ENCODE results near the gene HNF1A.
A peak's percentile ranks its signal among the peaks of the same experiment; 100 is the strongest.
"Not testable (repeated sequence)": the region's sequence is repeated elsewhere in the genome, so short reads cannot be mapped to it uniquely, and the experiment has no call there.

Gene HNF1A

DNA sequence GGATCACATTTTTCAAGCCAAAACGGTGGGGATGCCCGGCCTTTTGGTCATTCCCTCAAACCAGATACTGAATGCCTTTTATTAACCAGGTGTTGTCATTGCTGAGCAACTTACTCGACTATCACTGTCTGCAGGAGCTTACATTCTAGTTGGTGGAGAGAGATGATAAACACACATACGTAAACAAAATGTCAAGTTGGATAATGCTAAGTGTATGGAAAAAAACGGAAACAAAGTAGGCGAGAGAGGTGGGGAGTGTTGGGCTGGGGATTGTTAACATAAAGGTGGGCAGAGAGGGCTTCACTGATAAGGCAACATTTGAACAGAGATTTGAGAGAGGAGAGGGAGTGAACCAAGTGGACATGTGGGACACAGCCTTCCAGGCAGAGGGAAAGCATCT is 33.5 kb downstream of the HNF1A start:
- DNase-seq (ENCODE audit: low spot score) = no peak

DNA sequence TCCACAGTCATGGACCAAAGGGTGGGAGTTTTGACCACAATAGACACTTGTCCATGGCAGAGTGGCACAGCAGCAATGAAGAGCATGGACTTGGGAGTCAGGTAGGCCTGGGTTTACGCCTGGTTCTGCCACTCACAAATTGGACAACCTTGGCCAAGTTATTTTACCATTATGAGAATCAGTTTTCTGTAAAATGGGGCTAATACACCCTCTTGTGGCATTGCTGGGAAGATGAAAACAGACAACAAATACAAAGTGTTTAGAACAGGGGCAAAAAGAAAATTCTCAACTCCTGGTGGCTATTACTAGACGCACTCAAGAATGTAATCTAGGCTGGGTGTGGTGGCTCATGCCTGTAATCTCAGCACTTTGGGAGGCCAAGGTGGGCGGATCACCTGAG is 35.4 kb downstream of the HNF1A start:
- DNase-seq (ENCODE audit: low spot score) = no peak

DNA sequence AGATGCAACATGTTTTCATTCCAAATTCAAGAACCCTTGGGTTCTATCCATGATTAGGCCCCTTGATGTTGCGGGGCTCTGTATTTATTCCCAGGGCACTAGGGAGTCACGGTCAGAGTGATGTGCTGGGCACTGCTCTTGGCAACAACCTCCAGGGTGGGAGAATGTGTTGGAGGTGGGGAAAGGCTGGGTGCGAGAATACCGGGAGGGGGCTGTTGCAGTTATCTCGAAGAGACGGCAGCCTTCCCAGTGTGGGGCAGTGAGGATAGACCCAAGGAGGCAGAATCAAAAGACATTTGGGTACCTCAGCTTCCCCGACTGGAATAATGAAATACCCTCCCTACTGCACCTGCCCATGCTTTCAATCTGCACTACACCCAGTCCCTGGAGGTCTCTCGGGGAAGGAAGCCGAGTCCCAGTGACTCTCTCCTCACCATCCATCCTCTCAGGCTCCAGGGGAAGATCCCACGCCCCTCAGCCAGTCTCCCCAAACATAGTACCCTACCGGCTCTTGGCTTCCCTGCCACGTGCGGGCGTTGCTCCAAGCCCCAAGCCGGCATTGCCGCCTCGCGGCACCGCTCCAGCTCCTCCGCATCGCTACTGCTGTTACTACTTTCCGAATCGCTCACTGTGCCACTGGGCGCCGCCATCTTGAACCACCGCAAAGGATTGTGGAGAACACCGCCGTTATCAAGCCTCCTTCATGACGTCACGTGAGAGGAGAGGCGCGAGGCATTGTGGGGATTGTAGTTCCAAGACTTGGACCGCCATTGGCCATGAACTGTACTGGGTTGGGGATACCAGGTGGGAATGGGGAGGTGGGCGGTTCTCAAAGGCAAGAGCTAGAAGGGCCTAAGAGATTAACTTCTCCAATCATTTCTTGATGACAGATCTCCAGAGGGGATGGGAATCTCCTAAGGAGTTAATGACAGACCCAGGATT is 37.8 kb downstream of the HNF1A start, which contains the start of gene C12orf43:
C12orf43 (minus strand) TSS at position 663 of the 942 bp plus-strand sequence; CDS start at position 650, 13 bp downstream.
- peak; percentile 93 for DNase-seq (ENCODE audit: low spot score)

DNA sequence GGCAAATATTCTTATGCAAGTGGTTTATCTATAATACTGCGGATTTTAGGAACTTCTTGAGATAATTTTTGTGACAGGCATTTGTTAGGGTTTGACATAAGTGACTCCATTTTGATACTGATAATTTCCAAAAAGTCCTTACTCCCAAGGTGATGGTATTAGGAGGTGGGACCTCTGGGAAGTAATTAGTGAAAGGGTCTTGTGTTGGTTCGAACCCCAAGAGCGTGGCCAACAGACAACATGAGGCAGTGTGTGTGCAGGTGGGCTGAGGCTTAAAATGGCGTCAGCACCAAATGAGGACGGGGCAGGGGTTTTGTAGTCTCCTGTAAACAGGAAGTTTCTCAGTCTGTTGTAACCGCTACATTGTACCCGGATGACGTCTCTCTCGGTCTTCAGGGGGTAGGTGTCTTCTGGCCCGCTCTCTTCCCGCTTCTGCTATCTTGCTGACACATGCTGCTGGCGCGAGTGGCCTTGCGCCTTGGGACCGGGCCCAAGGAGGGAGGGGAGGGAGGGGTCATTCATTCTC is 39.7 kb downstream of the HNF1A start:
- DNase-seq (ENCODE audit: low spot score) = no peak

DNA sequence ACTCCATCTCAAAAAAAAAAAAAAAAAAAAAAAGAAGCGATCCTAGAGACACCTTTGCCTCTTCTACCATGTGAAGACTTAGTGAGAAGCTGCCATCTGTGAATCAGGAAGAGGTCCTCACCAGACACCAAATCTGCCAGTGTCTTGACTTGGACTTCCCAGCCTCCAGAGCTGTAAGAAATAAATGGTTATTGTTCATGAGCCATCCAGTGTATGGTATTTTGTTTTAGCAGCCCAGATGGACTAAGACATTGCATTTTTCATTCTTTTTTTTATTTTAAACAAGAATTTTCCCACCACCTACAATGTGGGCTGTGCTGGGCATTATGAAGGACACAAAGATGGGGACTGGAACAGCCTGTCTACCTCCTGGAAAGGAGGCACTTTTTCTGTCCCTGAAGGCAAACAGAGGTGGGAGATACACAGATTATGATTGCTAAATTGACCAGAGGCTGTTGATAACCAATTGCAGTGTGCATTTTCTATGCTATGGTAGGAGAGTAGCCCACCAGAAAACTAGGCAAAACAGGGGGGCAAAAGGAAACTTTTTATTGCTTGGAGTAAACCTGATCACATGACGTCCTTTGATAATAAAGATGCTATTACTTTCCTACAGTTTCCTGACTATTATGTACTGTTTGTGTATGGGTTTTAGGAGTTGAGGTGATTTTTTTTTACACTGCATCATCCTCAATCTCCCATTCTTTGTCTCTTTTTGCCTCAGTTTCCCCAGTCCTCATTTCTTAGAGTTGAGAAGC is 40.7 kb downstream of the HNF1A start:
- no peak for DNase-seq (ENCODE audit: low spot score)

DNA sequence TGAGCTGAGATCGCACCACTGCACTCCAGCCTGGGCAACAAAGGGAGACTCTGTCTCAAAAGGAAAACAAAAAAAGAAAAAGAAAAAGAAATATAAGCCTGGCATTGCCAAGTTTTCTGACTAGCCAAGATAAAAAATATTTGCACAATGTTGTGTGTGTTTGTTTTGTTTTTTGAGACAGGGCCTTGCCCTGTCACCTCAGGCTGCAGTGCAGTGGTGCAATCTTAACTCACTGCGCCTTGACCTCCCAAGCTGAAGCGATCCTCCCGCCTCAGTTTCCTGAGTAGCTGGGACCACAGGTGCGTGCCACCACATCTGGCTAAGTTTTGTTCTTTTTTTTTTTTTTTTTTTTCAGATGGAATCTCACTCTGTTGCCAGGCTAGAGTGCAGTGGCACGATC is 43.4 kb downstream of the HNF1A start:
- no peak for DNase-seq (ENCODE audit: low spot score)

DNA sequence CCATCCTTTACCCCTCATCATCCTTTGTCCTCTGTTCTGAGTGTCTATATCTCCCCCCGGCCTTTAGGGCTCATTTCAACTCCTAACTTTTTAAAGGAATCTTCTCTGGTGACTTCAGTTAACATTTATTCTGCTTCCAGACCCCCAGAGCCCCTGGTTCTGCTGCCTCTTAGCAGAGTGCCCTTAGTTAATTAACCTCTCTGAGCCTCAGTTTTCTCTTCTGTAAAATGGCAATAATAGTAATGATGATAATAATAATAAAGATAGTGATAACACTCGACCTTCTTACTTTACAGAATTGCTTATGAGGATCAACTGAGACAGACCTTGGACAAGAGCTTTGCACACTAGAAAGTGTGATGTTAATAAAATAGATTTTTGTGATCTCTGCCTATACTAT is 44.4 kb downstream of the HNF1A start:
- DNase-seq (ENCODE audit: low spot score) = no peak

DNA sequence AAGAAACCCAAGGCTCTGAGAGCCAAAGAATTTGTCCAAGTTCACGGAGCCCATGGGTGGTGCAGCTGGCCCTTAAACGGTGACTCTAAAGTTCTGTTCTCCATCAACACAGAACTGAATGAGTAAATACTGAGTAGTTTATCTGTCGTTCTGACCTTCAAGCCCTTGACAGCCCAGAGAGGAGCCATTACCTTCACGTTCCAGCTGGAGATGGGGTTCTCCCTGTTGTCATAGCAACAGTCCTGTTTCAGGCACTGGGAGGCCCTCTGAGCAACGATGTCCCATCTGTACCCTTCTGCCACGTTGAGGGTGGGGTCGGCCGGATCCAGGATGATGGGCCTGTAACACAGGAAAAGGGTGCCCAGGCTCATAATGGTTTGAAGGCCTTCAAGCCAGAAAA is 45.5 kb downstream of the HNF1A start:
- no peak for DNase-seq (ENCODE audit: low spot score)

DNA sequence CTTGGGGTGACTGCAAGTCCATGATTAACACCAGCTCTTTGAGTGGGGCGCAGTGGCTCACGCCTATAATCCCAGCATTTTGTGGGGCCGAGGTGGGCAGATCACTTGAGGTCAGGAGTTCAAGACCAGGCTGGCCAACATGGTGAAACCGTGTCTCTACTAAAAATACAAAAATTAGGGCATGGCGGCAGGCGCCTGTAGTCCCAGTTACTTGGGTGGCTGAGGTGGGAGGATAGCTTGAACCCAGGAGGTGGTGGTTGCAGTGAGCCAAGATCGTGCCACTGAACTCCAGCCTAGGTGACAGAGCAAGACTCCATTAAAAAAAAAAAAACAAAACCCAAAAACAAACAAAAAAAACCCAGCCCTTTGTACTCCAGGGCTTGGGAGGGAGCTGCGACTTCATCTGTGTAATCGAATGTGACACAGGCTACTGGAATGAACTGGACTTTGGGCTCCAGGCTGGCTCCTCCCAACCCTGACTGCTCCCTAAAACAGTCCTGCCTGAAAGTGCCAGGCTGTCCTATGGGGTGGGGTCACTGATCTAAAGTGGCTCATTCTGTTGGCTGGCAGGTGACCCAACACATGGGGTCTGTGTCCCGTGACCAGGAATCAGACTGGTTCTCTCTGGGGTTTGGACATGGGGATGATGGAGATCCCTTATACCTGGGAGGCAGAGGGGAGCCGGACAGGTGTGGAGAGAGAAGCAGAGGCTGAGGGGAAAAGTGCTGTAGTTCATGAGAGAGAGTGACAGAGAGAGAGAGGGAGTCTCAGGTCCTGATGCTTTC is 47.3 kb downstream of the HNF1A start:
- DNase-seq (ENCODE audit: low spot score) = no peak

DNA sequence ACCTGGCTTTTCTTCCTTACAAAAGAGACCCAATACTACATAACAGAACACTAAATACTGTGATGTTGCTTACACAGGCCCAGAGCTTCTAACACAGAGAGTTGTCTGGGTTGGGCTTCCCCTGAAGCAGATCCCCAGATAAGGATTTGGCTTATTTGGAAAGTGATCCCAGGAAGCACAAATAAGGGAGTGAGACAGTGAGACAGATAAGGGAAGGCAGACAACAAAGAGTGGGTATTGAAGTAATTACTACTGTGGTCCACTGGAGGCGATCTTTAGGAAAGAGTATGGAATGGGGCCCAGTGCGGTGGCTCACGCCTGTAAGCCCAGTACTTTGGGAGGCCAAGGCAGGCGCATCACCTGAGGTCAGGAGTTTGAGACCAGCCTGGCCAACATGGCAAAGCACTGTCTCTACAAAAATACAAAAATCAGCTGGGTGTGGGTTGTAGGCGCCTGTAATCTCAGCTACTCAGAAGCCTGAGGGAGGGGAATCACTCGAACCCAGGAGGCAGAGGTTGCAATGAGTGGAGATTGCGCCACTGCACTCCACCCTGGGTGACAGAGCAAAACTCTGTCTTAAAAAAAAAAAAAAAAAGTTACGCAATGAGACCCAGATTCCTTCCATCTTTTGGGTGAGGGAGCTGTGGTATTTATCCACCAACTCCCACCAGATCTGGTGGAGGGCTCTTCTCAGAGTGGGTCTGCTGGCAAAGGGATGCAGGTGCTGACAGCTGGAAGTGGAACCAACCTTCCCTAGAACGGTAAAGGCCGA is 48.1 kb downstream of the HNF1A start:
- no peak for DNase-seq (ENCODE audit: low spot score)

DNA sequence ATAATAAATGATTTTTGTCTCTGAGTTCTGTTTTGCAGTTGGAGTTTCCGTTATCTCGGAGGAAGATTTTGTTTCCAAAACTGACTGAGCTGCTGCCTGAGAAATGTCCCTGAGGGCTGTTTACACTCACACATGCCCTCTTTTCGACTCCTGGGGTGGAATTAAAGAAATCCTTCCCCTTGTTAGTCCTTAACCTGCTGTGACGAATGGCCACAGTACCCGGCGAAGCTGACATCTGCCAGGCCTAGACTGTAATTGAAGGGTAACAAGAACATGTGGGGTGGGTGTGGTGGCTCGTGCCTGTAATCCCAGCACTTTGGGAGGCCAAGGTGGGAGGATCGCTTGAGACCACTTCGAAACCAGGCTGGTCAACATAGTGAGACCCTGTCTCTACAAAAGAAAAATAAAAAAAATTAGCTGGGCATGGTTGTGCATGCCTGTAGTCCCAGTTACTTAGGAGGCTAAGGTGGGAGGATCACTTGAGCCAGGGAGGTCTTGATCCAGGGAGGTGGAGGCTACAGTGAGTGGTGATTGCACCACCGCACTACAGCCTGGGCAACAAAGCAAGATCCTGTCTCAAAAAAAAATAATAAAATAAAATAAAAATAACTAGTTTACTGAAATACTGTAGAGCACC is 52.4 kb downstream of the HNF1A start:
- DNase-seq (ENCODE audit: low spot score) = no peak

DNA sequence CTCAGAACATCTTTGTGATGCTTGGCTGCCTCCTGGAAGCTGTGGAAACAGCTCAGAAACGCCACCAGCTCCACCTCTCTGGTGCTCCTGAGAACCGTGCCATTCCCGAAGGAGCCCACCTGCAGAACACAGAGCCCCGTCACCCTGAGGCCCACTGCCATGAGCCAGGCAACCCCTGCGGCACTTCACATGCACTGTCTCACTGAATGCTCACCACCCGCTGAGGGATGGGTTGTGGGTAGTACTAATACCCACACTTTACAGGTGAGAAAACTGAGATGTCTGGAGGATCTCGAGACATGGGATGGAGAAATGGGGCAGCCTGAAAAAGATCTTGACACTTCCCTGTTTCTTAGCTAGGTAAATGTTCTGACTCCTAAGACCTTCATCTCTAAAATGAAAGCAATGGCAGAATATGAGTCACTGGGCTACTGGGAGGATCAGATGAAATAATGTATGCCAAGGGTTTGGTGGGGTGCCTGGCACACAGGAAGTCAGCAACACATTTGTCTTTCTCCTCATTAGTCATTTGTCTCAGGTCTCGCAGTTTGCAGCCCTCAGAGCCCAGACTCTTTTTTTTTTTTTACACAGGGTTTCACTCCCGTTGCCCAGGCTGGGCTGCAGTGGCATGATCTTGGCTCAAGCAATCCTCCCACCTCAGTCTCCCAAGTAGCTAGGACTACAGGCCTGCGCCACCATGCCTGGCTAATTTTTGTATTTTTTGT is 55.4 kb downstream of the HNF1A start:
- DNase-seq (ENCODE audit: low spot score) = no peak

DNA sequence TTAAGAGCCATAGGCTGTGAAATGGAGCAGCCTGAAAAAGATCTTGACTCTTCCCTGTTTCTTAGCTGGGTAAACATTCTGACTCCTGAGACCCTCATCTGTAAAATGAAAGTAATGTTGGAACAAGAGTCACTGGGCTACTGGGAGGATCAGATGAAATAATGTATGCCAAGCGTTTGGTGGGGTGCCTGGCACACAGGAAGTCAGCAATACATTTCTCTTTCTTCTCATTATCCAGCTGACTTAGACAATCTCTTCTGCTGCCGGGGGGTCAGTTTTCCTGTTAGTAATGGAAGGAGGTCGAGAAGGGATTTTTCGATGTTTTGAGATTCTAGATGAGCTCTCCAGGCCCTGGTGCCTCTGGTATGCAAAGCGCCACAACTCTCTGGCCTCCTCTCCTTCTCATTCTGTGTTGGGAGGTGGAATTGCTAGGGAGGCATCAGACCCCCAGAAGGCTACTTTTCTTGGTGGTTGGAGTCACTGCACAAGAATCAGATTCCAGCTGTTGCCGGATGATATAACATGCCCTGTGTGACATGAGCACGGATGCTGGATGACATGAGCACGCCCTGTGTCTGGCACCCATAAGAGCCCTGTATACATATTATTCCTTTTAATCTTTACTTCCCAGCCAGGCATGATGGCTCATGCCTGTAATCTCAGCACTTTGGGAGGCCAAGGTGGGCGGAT is 56.4 kb downstream of the HNF1A start:
- DNase-seq (ENCODE audit: low spot score) = no peak

DNA sequence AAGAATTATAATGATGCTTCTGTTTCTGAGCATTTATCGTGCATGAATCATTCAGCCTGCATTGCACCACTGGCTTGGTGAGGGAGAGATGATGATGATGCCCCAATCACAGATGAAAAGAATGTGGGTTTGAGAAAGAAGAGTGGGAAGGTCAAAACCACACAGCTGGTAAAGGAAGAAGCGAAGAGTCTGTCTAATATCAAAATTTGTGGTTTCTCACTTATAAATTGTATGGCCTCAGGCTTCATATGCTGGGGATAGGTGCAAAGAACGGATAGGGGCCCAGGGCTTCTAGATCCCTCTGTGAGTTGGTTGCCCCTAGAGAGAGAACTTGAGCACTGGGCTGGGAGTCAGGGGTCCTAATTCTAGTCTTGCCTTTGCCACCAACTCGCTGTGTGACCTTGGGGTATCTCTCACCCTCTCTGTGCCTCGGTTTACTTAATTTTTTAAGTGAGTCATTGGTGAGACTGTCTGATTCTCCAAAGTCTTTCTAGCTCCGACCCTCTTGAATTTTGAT is 58.5 kb downstream of the HNF1A start:
- no peak for DNase-seq (ENCODE audit: low spot score)

DNA sequence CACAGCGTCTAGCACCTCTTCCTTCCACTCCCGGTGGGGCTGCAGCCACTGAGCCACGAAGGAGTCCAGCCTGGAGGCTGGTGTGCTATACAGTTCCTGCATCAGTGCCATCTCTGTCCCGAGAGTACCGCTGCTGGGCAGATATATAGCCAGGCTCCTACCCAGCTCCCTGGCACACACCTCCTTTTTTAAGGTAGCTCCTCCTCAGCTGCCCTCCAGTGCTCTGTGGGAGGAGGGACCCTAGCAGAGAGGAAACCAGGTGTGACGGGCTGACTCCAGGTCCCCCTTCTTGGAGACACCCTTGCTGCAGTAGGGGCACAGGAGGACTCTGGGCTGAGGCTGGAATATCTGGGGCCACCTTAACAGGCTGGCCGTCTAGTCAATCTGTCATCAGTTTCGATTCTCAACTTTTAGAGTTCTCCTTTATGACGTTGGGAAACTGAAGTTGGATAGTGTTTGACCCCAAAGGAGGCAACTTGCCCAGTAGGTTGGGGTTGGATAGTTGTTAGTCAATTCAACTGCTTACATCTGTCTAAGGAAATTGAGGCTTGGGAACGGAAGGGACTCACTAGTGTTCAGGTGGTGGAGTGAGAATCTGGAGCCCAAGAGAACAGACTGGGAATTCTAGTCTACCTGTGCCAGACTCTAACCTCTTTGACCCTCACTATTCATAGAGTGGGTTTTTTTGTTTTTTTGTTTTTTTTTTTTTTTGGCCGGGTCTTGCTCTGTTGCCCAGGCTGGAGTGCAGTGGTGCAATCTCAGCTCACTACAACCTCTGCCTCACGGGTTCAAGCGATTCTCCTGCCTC is 60.7 kb downstream of the HNF1A start, which contains the start of gene OASL:
OASL (minus strand) TSS at position 386 of the 808 bp plus-strand sequence; CDS start at position 111, 275 bp downstream.
- DNase-seq (ENCODE audit: low spot score) = peak; percentile 28

DNA sequence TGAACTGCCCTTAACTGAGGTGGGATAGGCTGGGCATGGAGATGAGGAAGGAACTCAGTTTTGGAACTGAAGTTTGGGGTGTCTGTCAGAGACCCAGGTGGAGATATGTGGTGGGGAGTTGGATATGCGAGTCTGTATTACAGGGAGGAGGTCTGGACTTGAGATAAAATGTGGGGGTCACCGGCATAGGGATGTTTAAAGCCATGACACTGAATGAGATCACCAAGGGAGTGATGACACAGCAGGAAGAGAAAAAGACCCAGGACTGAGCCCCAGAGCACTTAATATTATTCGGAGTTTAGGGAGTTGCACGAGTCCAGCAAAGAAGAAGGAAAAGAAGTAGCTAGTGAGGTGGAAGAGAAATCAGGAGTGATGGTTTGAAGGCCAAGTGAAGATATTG is 64.7 kb downstream of the HNF1A start:
- no peak for DNase-seq (ENCODE audit: low spot score)

DNA sequence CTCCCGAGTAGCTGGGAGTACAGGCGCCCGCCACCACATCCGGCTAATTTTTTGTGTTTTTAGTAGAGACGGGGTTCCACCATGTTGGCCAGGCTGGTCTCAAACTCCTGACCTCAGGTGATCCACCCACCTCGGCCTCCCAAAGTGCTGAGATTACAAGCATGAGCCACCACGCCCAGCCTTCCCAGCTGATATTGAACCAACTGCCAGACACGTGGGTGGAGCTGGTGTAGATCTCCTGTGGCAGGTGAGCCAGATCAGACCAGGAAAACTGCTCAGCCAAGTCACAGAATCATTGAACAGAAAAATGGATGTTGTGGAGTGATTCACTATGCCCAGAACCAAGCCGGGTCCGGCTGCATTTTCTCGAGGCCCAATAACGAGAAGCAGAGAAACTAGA is 69.1 kb downstream of the HNF1A start:
- not testable (repeated sequence) for DNase-seq (ENCODE audit: low spot score)

DNA sequence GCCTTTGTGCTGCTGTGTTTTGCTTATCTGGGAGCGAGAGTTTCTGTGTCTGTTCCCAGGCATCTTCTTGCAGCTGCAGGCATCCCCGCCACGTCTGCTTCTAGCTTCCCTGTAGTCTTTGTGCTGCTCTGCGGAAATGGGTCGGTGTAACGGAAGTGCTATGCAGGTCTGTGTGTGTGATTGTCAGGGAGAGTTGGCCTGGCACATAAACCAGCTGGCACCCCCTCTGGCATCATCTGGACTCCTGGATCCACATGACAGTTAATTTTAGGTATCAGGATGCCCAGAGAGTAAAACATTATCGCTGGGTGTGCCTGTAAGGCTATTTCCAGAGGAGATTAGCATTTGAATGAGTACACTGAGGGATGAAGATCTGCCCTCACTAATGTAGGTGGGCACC is 70.1 kb downstream of the HNF1A start:
- DNase-seq (ENCODE audit: low spot score) = no peak

Data from germinal center (tissue), 1 donor.